Measurements from ENCODE around the gene MYEOV.

DNA sequence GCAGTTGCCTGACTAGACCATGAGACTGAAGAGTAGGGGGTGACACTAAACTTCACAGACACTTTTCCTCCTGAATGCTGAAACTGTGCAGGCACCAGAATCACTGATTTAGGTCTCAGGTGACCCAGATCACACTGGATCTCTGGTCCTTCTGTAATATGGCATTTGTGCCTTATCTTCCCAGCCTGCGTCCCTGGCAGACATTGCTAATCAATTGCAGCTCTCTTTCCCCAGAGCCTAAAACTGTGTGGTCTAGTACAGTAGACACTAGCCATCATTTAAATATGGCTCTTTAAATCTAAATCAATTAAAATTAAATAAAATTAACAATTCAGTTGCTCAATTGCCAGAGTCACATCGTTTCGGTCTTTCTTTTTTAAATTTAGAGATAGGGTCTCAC is 17.8 kb upstream of the MYEOV start:
- TF ChIP-seq, protein P1, sequence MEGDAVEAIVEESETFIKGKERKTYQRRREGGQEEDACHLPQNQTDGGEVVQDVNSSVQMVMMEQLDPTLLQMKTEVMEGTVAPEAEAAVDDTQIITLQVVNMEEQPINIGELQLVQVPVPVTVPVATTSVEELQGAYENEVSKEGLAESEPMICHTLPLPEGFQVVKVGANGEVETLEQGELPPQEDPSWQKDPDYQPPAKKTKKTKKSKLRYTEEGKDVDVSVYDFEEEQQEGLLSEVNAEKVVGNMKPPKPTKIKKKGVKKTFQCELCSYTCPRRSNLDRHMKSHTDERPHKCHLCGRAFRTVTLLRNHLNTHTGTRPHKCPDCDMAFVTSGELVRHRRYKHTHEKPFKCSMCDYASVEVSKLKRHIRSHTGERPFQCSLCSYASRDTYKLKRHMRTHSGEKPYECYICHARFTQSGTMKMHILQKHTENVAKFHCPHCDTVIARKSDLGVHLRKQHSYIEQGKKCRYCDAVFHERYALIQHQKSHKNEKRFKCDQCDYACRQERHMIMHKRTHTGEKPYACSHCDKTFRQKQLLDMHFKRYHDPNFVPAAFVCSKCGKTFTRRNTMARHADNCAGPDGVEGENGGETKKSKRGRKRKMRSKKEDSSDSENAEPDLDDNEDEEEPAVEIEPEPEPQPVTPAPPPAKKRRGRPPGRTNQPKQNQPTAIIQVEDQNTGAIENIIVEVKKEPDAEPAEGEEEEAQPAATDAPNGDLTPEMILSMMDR (conservative IDR thresholded peaks at IDR 0.05) = no peak
- no peak for TF ChIP-seq EZH2 (IDR thresholded peaks at IDR 0.05; ENCODE audit: low read depth)
